ENCODE data around the gene UVRAG. TPM values are rescaled to one million over a fixed set of nuclear protein-coding genes. Genes with fewer than 3 reads are reported as not detected.
"Not testable (repeated sequence)": the region's sequence is repeated elsewhere in the genome, so short reads cannot be mapped to it uniquely, and the experiment has no call there.

Gene UVRAG
- total RNA-seq, 1 donor from 2014 or later, result 24.3 TPM

DNA sequence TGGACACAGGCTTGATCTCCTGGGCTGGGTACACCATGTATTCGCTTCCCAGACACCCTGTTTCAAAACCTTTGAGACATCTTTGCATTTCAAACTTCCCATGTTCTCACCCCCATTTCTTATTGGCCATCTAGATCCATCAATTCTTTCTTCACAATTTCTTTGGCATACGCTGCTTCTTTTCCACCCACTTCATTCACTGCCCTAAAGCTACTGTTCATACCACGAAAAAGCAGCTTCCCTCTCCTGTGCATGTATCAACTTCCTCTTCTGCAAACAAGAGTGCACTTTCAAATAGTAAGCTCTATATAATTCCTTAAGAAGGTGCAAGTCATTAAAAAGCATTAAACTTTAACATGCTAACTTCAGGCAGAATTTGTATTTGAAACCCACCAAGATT, 21.4 kb downstream of the UVRAG start:
- DNase-seq (ENCODE audit: low spot score), result no peak

DNA sequence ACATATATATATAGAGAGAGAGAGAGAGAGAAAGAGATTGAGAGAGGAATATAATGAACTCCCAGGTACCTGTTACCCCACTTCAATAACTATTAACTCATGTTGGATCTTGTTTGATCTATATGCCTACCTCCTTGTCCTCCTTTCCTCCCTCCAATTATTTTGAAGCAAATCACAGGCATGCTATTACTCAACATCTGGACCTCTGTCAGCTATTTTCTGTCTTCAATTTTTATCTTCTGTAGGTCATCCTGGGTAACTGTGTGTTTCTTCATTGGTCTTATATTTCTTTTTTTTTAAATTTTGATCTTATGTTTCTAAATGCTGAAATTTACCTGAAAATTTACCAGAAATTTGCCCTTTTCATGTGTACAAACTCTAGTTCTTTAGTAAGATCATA, 24.8 kb downstream of the UVRAG start:
- DNase-seq (ENCODE audit: low spot score), result no peak

DNA sequence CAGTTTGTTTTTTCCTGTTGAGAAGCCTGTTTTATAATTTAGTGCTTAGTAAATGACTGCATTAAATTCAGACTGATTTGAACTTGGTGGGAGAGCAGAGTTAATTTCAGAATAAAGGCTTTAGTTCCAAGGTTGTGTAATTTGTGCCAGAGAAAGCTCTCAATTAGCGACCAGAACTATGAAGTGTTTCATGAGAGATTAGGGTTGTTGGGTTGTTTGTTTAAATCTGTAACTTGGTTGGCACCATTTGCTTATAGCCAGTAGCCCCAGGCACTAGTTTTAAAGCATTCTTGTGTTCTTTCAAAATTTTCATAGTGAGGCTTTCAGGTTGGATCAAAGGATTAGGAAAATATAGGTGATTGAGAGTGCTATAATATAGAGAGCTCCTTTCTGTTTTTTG, 25.5 kb downstream of the UVRAG start:
- DNase-seq (ENCODE audit: low spot score), result no peak

DNA sequence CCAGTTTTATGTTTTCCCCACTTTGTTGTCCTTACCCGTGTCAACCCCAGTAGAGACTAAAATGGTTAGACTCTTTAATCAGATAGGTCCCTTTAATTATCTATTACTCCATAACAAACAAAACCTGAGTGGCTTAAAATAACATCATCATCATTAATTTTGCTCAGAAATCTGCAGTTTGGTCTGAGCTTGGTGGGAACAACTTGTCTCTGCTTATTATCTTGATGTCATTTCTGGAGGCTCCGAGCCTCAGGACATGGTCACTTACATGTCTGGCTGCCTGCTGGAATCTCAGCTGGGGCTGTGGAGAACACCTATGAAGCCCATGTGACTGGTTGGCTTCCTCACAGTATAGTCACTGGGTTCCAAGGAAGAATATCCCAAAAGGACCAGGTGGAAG, 26.7 kb downstream of the UVRAG start:
- DNase-seq (ENCODE audit: low spot score), result no peak

DNA sequence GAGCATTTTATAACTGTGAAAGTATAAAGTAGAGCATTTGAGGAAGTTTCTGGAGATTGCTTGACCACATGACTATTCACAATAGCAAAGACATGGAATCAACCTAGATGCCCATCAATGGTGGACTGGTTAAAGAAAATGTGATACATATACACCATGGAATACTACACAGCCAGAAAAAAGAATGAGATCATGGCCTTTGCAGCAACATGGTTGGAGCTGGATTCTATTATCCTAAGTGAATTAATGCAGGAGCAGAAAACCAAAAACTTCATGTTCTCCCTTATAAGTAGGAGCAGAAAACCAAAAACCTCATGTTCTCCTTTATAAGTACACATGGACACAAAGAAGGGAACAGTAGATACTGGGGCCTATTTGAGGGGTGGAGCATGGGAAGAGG, 30.3 kb downstream of the UVRAG start:
- no peak for DNase-seq (ENCODE audit: low spot score)

DNA sequence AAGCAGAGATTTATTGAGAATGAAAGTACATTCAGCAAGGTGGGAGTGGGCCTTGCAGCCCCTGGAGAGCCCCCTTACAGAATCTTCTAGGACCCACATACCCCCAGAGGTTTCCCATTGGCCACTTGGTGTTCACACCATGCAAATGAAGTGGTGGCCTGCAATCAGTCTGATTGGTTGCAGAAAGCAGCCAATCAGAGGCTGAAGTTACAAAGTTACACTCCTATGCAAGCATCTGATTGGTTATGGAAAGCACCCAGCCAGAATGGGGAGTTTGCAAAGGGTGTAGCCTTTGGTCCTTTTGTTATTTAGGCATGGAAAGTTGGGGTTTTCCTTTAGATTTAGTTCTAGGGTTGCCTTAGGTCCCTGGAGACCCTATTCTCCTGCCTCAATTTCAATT, 34.9 kb downstream of the UVRAG start:
- DNase-seq (ENCODE audit: low spot score), result no peak

DNA sequence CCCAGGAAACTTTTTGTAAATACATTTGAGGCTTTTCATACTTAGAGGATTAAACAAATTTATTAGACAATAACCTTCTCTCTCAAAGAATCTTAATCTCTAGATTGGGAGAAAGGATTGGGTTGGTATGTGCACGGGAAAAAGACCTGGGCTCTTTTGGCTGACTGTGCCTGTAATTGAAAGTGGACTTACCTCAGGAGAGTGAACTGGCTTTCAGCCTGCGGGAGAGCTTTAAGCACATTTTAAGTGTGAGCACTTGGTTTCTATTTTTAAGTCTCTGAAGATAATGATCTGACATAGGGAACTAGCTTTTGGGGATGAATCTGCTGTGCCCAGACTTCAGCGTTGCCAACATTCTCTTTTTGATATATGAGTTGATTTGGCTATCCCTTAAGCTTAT, 35.8 kb downstream of the UVRAG start:
- no peak for DNase-seq (ENCODE audit: low spot score)

DNA sequence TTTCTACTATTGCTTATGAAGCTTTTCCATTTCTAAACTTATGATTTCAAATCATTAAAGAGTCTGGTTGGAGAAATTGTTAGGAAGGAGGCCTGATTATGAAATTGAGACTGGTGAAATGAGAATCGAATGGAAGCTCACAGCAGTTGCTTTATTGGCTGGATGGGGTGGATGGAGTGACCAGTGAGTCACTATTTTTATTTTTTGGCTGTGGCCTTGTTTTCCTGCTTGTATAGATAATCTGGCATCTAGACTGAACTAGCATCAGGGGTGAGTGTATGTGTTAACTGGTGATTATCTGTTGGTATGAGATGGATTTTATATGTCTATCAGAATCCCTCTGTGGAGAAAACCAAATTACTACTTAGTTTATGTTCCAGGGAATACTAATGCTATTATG, 36.2 kb downstream of the UVRAG start:
- DNase-seq (ENCODE audit: low spot score), result no peak

DNA sequence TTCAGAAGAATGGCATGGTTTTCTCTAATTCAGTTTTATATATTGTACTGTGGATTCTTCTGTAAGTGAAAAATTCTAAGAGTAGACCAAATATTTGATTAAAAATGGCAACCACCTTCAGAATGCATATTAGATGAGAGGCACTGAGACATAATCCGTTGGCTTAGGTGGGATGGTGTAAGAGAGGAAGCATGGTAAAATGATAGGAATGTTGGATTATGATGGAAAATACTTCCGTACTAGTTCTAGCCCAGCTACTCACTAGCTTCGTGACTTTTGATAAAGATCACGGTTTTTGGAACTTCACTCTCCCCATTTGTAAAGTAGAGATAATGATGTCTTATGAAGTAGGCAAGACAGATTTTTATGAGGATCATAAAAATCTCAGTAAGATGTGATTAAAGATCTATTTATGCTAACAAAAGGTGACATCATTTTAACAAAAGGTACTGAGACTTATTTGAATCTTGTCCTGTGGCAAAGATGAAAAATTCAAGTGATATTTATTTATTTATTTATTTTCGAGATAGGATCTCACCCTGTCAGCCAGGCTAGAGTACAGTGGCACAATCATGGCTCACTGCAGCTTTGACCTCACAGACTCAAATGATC, 37.5 kb downstream of the UVRAG start:
- no peak for DNase-seq (ENCODE audit: low spot score)

DNA sequence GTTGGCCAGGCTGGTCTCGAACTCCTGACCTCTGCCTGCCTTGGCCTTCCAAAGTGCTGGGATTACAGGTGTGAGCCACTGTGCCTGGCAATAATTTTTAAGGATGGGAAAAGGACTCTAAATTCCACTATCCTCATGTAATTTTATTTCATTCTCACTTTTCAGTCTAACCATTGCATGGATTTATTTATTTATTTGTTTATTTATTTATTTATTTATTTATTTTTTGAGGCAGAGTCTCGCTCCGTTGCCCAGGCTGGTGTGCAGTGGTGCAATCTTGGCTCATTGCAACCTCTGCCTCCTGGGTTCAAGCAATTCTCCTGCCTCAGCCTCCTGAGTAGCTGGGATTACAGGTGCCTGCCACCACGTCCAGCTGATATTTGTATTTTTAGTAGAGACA, 38.6 kb downstream of the UVRAG start:
- not testable (repeated sequence) for DNase-seq (ENCODE audit: low spot score)

DNA sequence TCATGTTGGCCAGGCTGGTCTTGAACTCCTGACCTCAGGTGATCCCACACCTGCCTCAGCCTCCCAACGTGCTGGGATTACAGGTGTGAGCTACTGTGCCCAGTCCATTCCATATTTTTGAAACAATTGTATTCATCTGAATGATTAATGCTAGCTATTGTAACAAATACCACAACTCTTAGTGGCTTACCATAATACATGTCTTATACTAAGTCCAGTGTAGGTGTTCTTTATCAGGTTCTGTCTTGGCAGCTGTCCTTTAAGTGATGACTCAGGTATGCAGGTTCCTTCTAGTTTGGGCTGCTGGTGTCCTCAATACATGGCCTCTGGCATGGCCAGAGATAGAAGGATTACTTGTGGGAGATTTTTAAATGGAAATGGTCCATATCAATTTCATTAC, 39.0 kb downstream of the UVRAG start:
- DNase-seq (ENCODE audit: low spot score), result no peak

DNA sequence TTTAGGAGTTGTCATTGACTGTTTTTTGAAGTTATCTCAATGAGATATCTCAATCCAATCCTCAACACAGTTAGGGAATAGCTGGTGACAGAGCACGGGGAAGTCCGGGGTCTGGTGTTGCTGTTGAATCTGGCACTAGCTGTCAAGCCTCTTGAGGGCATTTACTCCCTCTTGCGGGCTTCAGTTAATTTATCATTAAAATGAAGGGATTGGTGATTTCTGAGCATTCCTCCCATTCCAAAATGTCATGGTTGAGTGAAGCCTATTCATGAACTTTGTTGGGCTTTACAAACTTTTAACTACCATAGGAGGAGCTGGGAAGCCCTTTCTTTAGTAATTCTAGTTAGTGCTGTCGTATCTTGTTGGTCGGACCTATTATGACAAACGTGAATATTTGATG, 40.2 kb downstream of the UVRAG start:
- DNase-seq (ENCODE audit: low spot score), result no peak

DNA sequence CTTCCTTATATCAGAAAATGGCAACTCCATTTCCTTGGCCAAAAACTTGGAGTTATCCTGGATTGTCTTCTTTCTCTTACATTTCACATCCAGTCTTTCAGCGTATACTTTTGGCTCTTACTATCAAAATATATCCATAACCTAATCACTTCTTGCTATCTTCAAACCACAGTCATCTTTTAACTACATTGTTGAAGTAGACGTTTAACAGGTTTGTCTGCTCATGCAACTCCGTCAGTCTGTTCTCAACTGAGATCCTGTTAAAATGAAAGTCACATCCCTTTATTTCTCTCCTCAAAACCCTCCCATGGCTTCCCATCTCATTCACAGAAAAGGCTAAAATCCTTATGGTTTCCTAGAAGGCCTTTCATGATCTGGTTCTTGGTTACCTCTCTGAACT, 41.9 kb downstream of the UVRAG start:
- DNase-seq (ENCODE audit: low spot score), result no peak

DNA sequence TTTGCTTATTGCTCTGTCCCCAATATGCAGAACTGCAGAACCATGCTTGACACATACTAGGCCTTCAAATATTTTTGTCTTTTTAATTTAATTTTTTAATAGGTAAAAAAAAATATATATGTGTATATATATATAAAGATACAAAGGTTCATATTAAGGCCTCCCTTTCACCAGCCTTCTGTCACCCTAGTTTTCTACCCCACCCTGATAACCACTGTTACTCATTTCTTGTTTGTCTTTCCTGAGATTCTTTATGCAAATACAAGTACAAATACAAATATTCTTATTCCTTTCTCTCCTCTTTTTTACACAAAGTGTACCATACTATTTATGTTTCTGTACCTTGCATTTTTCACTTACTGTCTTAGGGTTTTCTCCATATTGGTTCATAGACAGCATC, 43.0 kb downstream of the UVRAG start:
- no peak for DNase-seq (ENCODE audit: low spot score)

DNA sequence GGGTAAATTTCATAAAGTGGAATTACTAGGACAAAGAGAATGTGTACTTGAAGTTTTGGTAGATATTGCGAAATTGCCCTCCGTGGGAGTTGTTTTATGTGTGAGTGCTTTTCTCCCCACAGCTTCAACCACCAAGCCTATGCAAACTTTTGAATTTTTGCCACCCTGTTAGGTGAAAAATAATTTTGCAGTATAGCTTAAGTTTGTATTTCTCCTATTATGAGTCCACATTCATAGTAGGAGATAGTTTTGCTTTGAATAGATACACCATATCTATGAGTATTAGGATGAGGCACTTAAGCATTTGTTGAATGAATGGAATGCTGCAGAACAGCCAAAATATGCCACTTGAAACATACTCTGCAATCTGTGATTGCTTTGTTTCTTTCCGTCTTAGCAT, 43.6 kb downstream of the UVRAG start:
- no peak for DNase-seq (ENCODE audit: low spot score)

DNA sequence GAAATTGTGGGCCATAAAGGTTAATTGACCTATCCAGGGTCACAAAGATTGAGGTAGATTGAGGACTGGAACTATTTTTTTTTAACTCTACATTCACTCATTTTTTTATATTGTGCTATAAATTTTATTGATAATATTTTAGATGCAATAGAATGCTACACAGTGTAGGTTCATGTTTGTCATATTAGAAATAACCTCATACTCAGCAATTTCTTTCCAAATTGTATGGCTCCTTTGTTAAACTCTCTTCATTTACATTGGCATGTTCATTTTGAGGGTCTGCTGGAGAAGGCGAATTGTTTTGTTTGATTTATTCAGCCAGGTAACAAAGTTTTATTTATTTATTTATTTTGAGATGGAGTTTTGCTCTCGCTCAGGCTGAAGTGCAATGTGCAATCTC, 44.6 kb downstream of the UVRAG start:
- DNase-seq (ENCODE audit: low spot score), result no peak

DNA sequence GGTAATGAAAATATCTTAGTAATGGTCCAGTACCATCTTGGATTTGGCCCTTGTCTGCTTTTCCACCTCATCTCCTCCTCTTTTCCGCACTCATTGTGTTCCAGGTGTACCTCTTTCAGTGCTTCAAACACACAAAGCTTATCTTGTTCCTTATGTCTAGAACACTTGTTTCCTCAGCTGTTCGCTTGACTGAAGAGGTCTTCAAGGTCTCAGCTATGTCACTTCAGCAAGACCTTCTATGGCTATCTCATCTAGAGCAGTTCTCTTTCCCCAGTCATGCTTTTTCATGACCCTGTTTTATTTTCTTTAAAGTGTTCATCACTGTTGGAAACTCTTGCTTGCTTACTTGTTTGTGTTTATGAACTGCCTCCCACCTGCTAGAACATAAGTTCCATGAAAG, 47.4 kb downstream of the UVRAG start:
- no peak for DNase-seq (ENCODE audit: low spot score)

DNA sequence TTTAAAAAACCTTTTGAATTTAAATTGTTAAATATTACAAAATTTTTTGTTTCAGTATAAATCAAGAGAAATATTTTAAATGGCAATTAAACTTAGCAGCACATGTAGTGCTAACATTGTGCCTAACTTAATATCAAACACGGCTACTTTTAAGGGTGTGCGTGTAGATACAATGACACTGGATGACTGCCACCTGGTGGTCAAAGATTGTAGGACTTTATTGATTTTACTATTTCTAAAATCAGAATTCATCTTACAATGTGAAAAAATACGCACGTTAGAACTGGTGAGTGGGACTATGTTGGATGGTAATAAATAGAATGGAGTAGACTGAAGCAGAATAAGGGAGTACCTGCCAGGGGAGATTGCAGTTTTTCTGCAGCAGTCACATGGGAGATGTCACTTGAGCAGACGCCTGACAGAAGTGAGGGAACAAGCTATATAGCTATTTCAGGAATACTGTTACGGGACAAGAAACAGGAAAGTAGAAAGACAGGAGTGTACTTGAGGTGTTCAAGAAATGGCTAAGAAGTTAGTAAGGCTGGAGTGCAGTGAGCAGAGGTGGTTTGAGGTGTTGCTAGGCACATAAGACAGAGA, 52.9 kb downstream of the UVRAG start:
- DNase-seq (ENCODE audit: low spot score), result peak; percentile 40

DNA sequence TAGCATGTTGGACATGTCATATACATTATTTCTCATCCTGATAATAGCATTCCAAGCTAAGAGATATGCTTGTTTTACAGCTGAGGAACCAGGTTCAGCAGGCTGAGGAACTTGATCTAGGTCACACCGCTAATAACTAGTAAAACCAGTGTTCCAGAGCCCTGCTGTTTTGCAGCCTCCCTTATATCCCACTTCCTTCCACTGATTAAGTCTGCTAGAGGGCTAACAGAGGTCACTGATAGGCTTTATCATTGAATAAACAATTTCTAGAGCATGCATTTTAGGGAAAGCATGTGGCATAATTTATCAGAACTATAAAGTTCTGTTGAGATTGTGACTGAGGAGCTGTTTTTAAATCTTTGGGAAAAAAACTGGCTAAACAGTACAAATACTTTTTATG, 54.0 kb downstream of the UVRAG start:
- no peak for DNase-seq (ENCODE audit: low spot score)

DNA sequence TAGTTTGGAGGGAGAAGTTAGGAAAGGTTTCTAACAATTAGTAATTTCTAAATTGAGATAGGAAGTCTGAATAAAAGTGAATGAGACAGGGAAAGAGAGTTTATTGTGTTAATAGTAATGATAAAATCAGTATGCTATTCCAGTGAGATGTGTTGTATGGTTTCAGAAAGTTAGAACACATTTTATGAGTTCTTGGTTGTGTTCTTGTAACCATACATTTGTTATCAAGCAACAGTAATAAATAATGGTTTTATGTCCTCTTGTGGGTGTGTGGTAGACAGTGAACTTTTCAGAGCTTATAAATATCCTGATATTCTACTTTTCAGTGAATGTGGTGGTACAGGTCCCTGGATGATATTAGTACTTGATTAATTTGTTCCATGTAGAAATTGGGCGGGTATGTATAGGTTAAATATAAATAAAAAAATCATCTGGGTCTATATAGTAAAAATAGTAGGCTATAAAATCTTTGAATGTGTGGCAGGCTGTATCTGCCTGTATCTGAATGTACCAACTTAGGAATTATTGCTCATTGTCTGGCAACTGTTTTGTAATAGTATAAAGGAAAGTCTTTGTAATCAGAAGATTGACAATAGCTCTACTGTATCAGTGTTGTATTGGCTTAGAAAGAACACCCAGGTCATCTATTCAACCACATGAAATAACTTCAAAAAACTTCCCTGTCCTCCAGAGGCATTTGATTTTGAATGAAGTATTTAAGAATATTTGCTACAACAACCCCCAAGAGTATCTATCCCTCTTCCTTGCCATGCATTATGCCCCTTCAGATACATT, 54.8 kb downstream of the UVRAG start:
- DNase-seq (ENCODE audit: low spot score), result no peak

DNA sequence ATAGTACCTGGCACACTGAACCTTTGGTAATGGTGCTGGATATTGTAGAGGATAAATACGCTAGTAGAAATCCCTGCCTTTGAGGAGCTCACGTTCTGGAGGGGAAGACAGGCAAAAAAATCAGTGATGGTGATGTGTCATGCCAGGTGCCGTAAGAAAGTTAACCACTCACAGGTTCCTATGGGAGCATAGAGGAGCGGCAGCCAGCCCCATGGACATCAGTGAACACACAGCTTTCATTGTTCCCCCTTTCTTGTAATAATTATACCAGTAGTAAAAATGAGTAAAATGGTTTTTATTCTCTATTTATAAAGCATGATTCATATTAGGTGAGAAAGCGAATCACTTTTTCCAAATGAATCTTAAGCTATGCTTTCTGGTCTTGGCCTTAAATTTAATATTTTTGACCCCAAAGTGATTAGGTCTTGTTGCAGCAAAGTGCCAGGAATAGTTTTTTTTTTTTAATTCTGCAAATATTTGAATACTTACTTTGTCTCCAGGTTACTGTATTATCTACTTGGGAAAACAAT, 57.9 kb downstream of the UVRAG start:
- no peak for DNase-seq (ENCODE audit: low spot score)

DNA sequence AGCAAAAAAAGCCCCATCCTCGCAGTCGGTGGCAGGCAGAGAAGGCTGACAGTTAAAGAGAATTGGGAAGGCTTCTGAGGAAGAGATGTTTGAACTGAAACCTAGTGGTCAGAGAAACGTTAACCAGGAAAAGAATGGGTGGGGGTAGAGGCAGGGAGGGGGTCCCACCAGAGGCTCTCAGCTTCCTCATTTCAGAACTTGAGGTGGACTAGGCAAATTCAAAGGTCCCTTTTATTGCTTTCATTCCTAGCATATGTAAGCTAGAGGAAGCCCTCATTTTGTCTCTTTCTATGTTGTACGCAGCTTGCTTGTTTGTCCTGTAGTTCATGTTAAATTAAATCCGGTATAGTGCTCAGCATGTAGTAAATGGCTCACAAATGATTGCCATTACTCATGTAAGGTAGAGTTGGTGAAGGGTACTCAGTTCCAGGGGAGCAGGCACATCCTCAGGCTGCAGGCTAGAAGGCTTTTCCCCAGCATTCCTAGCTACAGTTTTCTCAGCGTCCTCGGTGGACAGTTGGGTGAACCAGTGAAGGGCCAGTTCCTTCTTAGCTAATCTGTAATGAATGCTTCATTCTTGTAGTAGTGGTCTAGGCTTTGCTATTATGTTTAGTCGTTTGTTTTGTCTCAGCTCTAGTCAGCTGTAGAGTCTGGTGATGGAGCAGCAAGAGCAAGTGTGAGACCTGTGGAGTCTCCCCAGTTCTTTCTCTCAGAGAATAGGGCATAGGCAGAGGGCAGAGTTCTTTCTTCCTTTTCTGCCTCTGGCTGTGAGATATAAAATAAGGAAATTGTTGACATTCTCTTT, 58.6 kb downstream of the UVRAG start:
- DNase-seq (ENCODE audit: low spot score), result no peak
